Panc1 (cell line): Measurements from ENCODE around the gene WWOX. TPM values are rescaled to one million over a fixed set of nuclear protein-coding genes. Genes with fewer than 3 reads are reported as not detected.

ENCODE experiments used
- ATAC-seq: fragments of 200-7000 bp; cut with Tn5 transposase; 2 replicates; pipeline ENCODE4 v1.9.1; 2020; ENCODE audit warnings: mild to moderate bottlenecking, moderate library complexity
- BruUV-seq: library from RNA; stranded (reverse); fragments of 400-500 nt; replicated peaks from 2 replicates; lab custom pipeline; 2021; lab: Mats Ljungman, UMichigan
- CTCF ChIA-PET: fragments of 300-600 bp; sonication (Branson Sonifier 250); formaldehyde crosslinking; loops from one replicate; lab custom pipeline; 2022; ENCODE audit warnings: antibody characterized with exemption; lab: Charles Lee
- POLR2A ChIA-PET: fragments of 300-600 bp; sonication (Branson Sonifier 250); formaldehyde crosslinking; loops from one replicate; lab custom pipeline; 2022; ENCODE audit warnings: antibody characterized with exemption; lab: Charles Lee
- DNase-seq: peaks from one replicate; pipeline ENCODE4 v3.0.0-alpha.2; 2010; ENCODE audit warnings: low read depth, low spot score
- H3K27ac ChIP-seq: 2 replicates; pipeline ENCODE4 v1.5.1; 2011; ENCODE audit warnings: mild to moderate bottlenecking, low read length, inconsistent platforms
- H3K27me3 ChIP-seq: fragments of 200-500 bp; sonication (Bioruptor generic); 2 replicates; pipeline ENCODE4 v1.6.0; 2014; ENCODE audit warnings: low read length, inconsistent platforms; ENCODE audit not compliant: control insufficient read depth, insufficient read depth
- H3K36me3 ChIP-seq: fragments of 200-500 bp; sonication (Bioruptor generic); 2 replicates; pipeline ENCODE4 v1.5.1; 2014; ENCODE audit warnings: inconsistent platforms, mild to moderate bottlenecking, low read length, moderate library complexity; ENCODE audit not compliant: control insufficient read depth, insufficient read depth
- H3K4me1 ChIP-seq: 2 replicates; pipeline ENCODE4 v1.5.1; 2011; ENCODE audit warnings: inconsistent platforms, mild to moderate bottlenecking, low read length, moderate library complexity; ENCODE audit not compliant: control insufficient read depth, insufficient read depth
- H3K4me3 ChIP-seq, 2 experiments: 2 replicates each; pipeline ENCODE4 v1.5.1; 2011 to 2012; ENCODE audit warnings: low read depth in 2 of 2, low read length in 2 of 2, mild to moderate bottlenecking in 2 of 2, inconsistent platforms in 1 of 2, moderate library complexity in 1 of 2
- H3K9me3 ChIP-seq: fragments of 200-500 bp; sonication (Bioruptor generic); 2 replicates; pipeline ENCODE4 v1.5.1; 2014; ENCODE audit warnings: low read depth, mild to moderate bottlenecking, inconsistent platforms, low read length, moderate library complexity; ENCODE audit not compliant: control insufficient read depth, insufficient read depth
- POLR2AphosphoS5 ChIP-seq: IDR thresholded peaks from 2 replicates; pipeline ENCODE4 v1.6.1; 2012; ENCODE audit warnings: mild to moderate bottlenecking, low read depth, low read length, moderate library complexity
- SIN3A ChIP-seq: IDR thresholded peaks from 2 replicates; pipeline ENCODE4 v1.6.1; 2012; ENCODE audit warnings: low read depth, mild to moderate bottlenecking, low read length, moderate library complexity, borderline replicate concordance; ENCODE audit not compliant: insufficient read depth
- TCF7L2 ChIP-seq: IDR thresholded peaks from 2 replicates; pipeline ENCODE4 v1.6.1; 2011; ENCODE audit warnings: mild to moderate bottlenecking, low read depth, low read length, inconsistent platforms
- in situ Hi-C: cut with HindIII; loops from 2 replicates; pipeline ENCODE4 v1.10.0; 2016; ENCODE audit warnings: low sequenced_read_pairs, low pct_unique_long_range_greater_than_20kb
- intact Hi-C: fragments of 100-400 bp; cut with micrococcal nuclease; formaldehyde crosslinking; loops from one replicate; pipeline ENCODE4 v1.10.0; 2022; ENCODE audit not compliant: unreplicated experiment
- total RNA-seq: library from RNA; stranded (reverse); gene quantifications from one replicate; pipeline ENCODE4 v1.2.1, GENCODE V29; 2021; ENCODE audit not compliant: unreplicated experiment
- TF ChIP-seq, protein P1 (sequence below): fragments of 450-650 bp; IDR thresholded peaks from 2 replicates; pipeline ENCODE4 v1.5.1; 2017; ENCODE audit warnings: mild to moderate bottlenecking
- TF ChIP-seq, protein P2 (sequence below), 2 experiments: IDR thresholded peaks; 2 replicates each; pipeline ENCODE4 v1.6.1; 2011 to 2012; ENCODE audit warnings: low read depth in 2 of 2, control low read depth in 1 of 2, low read length in 1 of 2, mild to moderate bottlenecking in 1 of 2, moderate library complexity in 1 of 2; ENCODE audit not compliant: insufficient read depth in 1 of 2

WWOX gene
- total RNA-seq, 1 experiment from 2014 or later = 12.5 TPM

DNA sequence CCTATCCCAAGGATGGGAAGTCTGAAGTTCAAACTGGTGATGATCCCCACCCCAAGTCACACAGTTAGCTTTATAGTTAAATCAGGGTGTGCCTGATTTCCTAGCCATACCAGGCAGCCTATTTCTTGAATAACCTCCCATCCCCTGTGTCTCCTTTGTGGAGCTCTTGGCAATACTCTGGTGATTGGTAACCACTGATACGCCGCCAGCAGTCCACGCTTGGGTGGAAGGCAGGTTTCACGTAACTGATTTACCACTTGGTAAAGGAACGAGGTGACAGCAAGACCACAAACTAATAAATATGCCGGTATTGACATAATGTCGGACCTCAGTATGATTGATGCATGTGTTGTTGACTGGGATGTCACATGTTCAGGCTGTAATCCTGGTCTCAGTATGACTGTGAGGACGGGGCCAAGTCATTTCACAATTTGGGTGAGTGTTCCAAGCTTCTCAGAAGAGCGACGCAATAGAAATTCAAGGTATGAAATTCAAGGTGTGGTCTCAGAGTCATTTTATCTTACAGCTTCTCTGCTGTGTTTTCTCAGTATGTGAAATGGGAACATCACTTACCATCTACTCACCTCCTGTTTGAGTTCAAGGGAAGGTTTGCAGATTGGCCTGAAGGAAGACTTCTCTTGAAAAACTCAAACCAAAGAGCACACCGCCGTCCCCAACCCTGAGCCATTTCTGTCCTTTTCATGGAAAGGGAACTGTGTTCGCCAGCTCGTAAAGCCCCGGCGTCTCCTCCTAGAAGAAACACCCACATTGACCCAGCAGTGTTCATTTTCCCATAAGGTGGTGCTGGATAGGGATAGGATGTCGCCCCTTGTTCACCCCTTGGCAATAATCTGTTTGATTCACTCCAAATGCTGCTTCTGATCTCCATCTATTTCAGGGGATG is 678.9 kb downstream of the WWOX start:
- no peak overlapping the region for H3K4me3 ChIP-seq
- no peaks in the 10 kb centered on the region for H3K4me1 ChIP-seq
- no peaks in the 10 kb centered on the region for H3K36me3 ChIP-seq
- DNase-seq = no peak
- no peak overlapping the region for H3K27ac ChIP-seq
- in situ Hi-C loops (no loop called here), intact Hi-C loops (no loop called here)
- H3K9me3 ChIP-seq = no peaks in the 10 kb centered on the region
- H3K27me3 ChIP-seq = no peaks in the 10 kb centered on the region
- no peak for ATAC-seq
- no TSS peak for BruUV-seq
- CTCF ChIA-PET = interaction anchor here (0.7 kb wide), 1 partner anchor 96 kb away, joined by 3 read pairs; no protein-coding TSS in a partner anchor
- POLR2A ChIA-PET = no interaction called here
- TF ChIP-seq, protein P1, sequence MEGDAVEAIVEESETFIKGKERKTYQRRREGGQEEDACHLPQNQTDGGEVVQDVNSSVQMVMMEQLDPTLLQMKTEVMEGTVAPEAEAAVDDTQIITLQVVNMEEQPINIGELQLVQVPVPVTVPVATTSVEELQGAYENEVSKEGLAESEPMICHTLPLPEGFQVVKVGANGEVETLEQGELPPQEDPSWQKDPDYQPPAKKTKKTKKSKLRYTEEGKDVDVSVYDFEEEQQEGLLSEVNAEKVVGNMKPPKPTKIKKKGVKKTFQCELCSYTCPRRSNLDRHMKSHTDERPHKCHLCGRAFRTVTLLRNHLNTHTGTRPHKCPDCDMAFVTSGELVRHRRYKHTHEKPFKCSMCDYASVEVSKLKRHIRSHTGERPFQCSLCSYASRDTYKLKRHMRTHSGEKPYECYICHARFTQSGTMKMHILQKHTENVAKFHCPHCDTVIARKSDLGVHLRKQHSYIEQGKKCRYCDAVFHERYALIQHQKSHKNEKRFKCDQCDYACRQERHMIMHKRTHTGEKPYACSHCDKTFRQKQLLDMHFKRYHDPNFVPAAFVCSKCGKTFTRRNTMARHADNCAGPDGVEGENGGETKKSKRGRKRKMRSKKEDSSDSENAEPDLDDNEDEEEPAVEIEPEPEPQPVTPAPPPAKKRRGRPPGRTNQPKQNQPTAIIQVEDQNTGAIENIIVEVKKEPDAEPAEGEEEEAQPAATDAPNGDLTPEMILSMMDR = no peak
- TF ChIP-seq POLR2AphosphoS5 = no peak
- TF ChIP-seq, protein P2, sequence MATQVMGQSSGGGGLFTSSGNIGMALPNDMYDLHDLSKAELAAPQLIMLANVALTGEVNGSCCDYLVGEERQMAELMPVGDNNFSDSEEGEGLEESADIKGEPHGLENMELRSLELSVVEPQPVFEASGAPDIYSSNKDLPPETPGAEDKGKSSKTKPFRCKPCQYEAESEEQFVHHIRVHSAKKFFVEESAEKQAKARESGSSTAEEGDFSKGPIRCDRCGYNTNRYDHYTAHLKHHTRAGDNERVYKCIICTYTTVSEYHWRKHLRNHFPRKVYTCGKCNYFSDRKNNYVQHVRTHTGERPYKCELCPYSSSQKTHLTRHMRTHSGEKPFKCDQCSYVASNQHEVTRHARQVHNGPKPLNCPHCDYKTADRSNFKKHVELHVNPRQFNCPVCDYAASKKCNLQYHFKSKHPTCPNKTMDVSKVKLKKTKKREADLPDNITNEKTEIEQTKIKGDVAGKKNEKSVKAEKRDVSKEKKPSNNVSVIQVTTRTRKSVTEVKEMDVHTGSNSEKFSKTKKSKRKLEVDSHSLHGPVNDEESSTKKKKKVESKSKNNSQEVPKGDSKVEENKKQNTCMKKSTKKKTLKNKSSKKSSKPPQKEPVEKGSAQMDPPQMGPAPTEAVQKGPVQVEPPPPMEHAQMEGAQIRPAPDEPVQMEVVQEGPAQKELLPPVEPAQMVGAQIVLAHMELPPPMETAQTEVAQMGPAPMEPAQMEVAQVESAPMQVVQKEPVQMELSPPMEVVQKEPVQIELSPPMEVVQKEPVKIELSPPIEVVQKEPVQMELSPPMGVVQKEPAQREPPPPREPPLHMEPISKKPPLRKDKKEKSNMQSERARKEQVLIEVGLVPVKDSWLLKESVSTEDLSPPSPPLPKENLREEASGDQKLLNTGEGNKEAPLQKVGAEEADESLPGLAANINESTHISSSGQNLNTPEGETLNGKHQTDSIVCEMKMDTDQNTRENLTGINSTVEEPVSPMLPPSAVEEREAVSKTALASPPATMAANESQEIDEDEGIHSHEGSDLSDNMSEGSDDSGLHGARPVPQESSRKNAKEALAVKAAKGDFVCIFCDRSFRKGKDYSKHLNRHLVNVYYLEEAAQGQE (IDR thresholded peaks at IDR 0.05; ENCODE audit: insufficient read depth in 1 of 2, low read depth in 2 of 2, low read length in 1 of 2) = no peak
- TF ChIP-seq SIN3A = no peak
- no peak for TF ChIP-seq TCF7L2

DNA sequence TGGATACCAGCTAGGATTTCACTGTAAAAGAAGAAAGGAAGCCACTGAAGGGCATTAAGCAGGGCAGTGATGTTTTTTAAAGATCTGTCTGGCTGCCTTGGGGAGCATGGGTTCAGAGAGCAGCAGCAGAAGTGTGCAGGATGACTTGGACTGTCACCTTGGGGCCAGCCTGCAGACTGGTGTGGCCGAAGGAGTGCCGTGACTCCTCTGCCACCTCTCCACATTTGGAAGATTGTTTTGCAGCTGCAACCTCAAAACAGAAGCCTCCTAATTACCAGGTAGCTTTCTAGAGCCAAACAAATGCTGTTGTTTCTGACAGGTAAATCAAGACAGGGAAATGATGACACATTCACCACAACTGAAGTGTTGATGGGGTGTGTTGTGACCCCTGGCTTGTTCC is 681.4 kb downstream of the WWOX start:
- DNase-seq = no peak
- no peaks in the 10 kb centered on the region for H3K36me3 ChIP-seq

More for the DNA sequence above, 681.4 kb downstream of the WWOX start:
- CTCF ChIA-PET = no interaction called here
- ATAC-seq = no peak
- TF ChIP-seq, protein P2 (IDR thresholded peaks at IDR 0.05; ENCODE audit: insufficient read depth in 1 of 2, low read depth in 2 of 2, low read length in 1 of 2) = no peak
- no peak for TF ChIP-seq TCF7L2
- BruUV-seq = no TSS peak
- H3K27ac ChIP-seq = no peak overlapping the region
- no peaks in the 10 kb centered on the region for H3K4me1 ChIP-seq
- POLR2A ChIA-PET = no interaction called here
- H3K9me3 ChIP-seq = no peaks in the 10 kb centered on the region
- no peaks in the 10 kb centered on the region for H3K27me3 ChIP-seq
- no peak overlapping the region for H3K4me3 ChIP-seq
- intact Hi-C loops (no loop called here), in situ Hi-C loops (no loop called here)
